PC-3 (cell line): ENCODE data around the gene PPT1. TPM values are rescaled to one million over a fixed set of nuclear protein-coding genes. Genes with fewer than 3 reads are reported as not detected.

Experiments used
- ATAC-seq: fragments of 200-7000 bp; cut with Tn5 transposase; 2 replicates; pipeline ENCODE4 v1.9.1; 2020; ENCODE audit warnings: mild to moderate bottlenecking, moderate library complexity
- BruUV-seq: library from RNA; stranded (reverse); fragments of 400-500 nt; replicated peaks from 2 replicates; lab custom pipeline; 2021; lab: Mats Ljungman, UMichigan
- CTCF ChIA-PET: fragments of 300-600 bp; sonication (Branson Sonifier 250); formaldehyde crosslinking; loops from one replicate; lab custom pipeline; 2022; ENCODE audit warnings: antibody characterized with exemption; lab: Charles Lee
- POLR2A ChIA-PET: fragments of 300-600 bp; sonication (Branson Sonifier 250); formaldehyde crosslinking; loops from one replicate; lab custom pipeline; 2022; ENCODE audit warnings: antibody characterized with exemption; ENCODE audit not compliant: unreplicated experiment; lab: Charles Lee
- DNase-seq: peaks from one replicate; pipeline ENCODE4 v3.0.0-alpha.2; 2015
- H2AFZ ChIP-seq: fragments of 300-600 bp; sonication (generic); 2 replicates; pipeline ENCODE4 v1.6.0; 2016; ENCODE audit warnings: antibody characterized with exemption, low read length
- H3F3A ChIP-seq: fragments of 300-600 bp; sonication (generic); one replicate; pipeline ENCODE4 v1.6.0; 2017; ENCODE audit warnings: antibody characterized with exemption, low read length, control low read depth, mild to moderate bottlenecking; ENCODE audit not compliant: unreplicated experiment
- H3K27ac ChIP-seq: fragments of 300-600 bp; sonication (generic); 2 replicates; pipeline ENCODE4 v1.5.1; 2016; ENCODE audit warnings: mild to moderate bottlenecking, low read length
- H3K27me3 ChIP-seq: fragments of 300-600 bp; sonication (generic); 2 replicates; pipeline ENCODE4 v1.6.1; 2016; ENCODE audit warnings: low read length, mixed read lengths
- H3K36me3 ChIP-seq: fragments of 300-600 bp; sonication (generic); 2 replicates; pipeline ENCODE4 v1.6.1; 2016; ENCODE audit warnings: low read depth, mixed run types, low read length, mixed read lengths
- H3K4me1 ChIP-seq: fragments of 300-600 bp; sonication (generic); 2 replicates; pipeline ENCODE4 v1.5.1; 2016; ENCODE audit warnings: low read length; ENCODE audit not compliant: insufficient read depth
- H3K4me2 ChIP-seq: fragments of 300-600 bp; sonication (generic); 2 replicates; pipeline ENCODE4 v1.6.0; 2016; ENCODE audit warnings: low read length
- H3K4me3 ChIP-seq: fragments of 300-600 bp; sonication (generic); 2 replicates; pipeline ENCODE4 v1.5.1; 2016; ENCODE audit warnings: mild to moderate bottlenecking, low read length, mixed read lengths
- H3K79me2 ChIP-seq: fragments of 300-600 bp; sonication (generic); 2 replicates; pipeline ENCODE4 v1.6.1; 2017; ENCODE audit warnings: low read length, mixed read lengths
- H3K9ac ChIP-seq: fragments of 300-600 bp; sonication (generic); 2 replicates; pipeline ENCODE4 v1.6.0; 2016; ENCODE audit warnings: mild to moderate bottlenecking, low read length
- H3K9me2 ChIP-seq: fragments of 300-600 bp; sonication (generic); replicated peaks from 2 replicates; pipeline ENCODE4 v1.6.1; 2016; ENCODE audit warnings: mixed run types, low read length, mixed read lengths
- H3K9me3 ChIP-seq: fragments of 300-600 bp; sonication (generic); 2 replicates; pipeline ENCODE4 v1.6.1; 2016; ENCODE audit warnings: low read length, mixed read lengths
- H4K20me1 ChIP-seq: fragments of 300-600 bp; sonication (generic); 2 replicates; pipeline ENCODE4 v1.6.1; 2016; ENCODE audit warnings: low read length, mixed read lengths
- EZH2 ChIP-seq: fragments of 300-600 bp; sonication (generic); IDR thresholded peaks from one replicate; pipeline ENCODE4 v1.6.1; 2017; ENCODE audit warnings: antibody characterized with exemption, mild to moderate bottlenecking, low read length; ENCODE audit not compliant: unreplicated experiment
- EZH2phosphoT487 ChIP-seq: fragments of 300-600 bp; sonication (generic); IDR thresholded peaks from 2 replicates; pipeline ENCODE4 v1.6.1; 2018; ENCODE audit warnings: mild to moderate bottlenecking, antibody characterized with exemption, low read length, borderline replicate concordance
- intact Hi-C: fragments of 100-400 bp; cut with micrococcal nuclease; formaldehyde crosslinking; loops from 2 replicates; pipeline ENCODE4 v1.9.0; 2023
- total RNA-seq: library from RNA; depleted of rRNA; stranded (reverse); fragments of >200 nt; gene quantifications from 2 replicates; pipeline ENCODE4 v1.2.3, GENCODE V29; 2014
- TF ChIP-seq, protein P1 (sequence below): fragments of 300-600 bp; sonication (generic); conservative IDR thresholded peaks from 2 replicates; pipeline ENCODE4 v1.5.1; 2017; ENCODE audit warnings: antibody characterized with exemption, low read depth, mild to moderate bottlenecking, low read length

Gene PPT1
- total RNA-seq, 1 experiment from 2014 or later: 72.9 TPM

- peaks cover 80% of the 10 kb centered on the region for H3K36me3 ChIP-seq
Observed at GRCh38 chr1:40064797-40065499, 32.1 kb downstream of the PPT1 start.

DNA sequence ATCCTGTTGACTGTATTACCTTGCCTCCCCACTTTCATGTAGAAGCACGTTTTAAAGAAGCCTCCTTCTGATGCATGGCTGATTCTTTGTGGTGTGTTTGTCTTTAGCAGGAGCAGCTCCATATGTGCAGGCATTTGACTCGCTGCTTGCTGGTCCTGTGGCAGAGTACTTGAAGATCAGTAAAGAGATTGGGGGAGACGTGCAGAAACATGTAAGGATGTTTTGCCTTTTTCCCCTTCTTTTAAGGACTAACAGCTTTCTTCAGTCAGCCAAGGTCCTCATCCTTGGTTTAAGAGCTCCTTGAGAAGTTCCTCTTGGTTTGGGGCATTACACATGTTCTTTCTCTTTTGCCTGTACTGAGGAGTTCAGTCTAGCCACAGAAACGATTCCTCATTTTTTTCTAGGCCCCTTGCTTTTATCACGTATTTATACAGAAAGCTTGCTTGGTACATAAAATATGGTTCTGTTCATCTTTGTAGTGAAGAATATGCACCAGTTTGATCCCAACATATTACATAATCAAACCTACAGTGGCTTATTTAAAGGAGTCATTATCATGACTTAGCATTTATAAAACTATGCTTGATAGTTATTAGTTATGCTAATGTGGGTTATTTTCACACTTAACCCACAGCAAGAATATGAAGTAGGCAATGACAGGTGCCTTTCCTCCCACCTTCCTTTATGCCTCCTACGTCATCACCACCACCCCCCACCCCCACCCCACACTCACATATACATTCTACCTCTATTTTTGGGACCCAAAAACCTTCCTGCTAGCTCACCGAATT, 36.9 kb downstream of the PPT1 start:
- DNase-seq (no peak), ATAC-seq (no peak)
- ChIA-PET CTCF (no interaction called here), POLR2A (no interaction called here)
- intact Hi-C loops: loop anchor here (2.0 to 10.0 kb wide), 2 partner anchors 19 to 185 kb away; partner anchors contain the start of genes CAP1 and TMCO2
- H3K36me3 ChIP-seq: peaks cover 47% of the 10 kb centered on the region
- H3K9me2 ChIP-seq: no peaks in the 10 kb centered on the region
- H3K27me3 ChIP-seq: no peaks in the 10 kb centered on the region
- H3K4me2 ChIP-seq: peak overlapping the region; percentile 50; the same call in 1 of the 2 replicates
- H3K4me3 ChIP-seq: no peak overlapping the region
- peaks cover 28% of the 10 kb centered on the region for H3K4me1 ChIP-seq
- TF ChIP-seq EZH2phosphoT487 (no peak), EZH2 (no peak)
- TF ChIP-seq, protein P1, sequence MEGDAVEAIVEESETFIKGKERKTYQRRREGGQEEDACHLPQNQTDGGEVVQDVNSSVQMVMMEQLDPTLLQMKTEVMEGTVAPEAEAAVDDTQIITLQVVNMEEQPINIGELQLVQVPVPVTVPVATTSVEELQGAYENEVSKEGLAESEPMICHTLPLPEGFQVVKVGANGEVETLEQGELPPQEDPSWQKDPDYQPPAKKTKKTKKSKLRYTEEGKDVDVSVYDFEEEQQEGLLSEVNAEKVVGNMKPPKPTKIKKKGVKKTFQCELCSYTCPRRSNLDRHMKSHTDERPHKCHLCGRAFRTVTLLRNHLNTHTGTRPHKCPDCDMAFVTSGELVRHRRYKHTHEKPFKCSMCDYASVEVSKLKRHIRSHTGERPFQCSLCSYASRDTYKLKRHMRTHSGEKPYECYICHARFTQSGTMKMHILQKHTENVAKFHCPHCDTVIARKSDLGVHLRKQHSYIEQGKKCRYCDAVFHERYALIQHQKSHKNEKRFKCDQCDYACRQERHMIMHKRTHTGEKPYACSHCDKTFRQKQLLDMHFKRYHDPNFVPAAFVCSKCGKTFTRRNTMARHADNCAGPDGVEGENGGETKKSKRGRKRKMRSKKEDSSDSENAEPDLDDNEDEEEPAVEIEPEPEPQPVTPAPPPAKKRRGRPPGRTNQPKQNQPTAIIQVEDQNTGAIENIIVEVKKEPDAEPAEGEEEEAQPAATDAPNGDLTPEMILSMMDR: no peak
- H3K9me3 ChIP-seq: no peaks in the 10 kb centered on the region
- no peaks in the 10 kb centered on the region for H3F3A ChIP-seq
- peak overlapping the region; percentile 66 for H3K27ac ChIP-seq
- H2AFZ ChIP-seq: no peak overlapping the region
- no TSS peak for BruUV-seq
- peaks cover 43% of the 10 kb centered on the region for H4K20me1 ChIP-seq
- peaks cover 32% of the 10 kb centered on the region for H3K79me2 ChIP-seq
- no peak overlapping the region for H3K9ac ChIP-seq

More at GRCh38 chr1:40064797-40065499, 32.1 kb downstream of the PPT1 start:
- ChIA-PET POLR2A (no interaction called here), CTCF (no interaction called here)
- Histone ChIP-seq H3K79me2 (no peaks in the 10 kb centered on the region; the same call in 1 of the 2 replicates), H3K4me3 (no peak overlapping the region), H3K27ac (no peak overlapping the region), H3K27me3 (no peaks in the 10 kb centered on the region), H3K9me3 (no peaks in the 10 kb centered on the region), H3K4me1 (peaks cover 9% of the 10 kb centered on the region), H3K9ac (no peak overlapping the region), H4K20me1 (peaks cover 4% of the 10 kb centered on the region), H3K9me2 (no peaks in the 10 kb centered on the region), H3K4me2 (no peak overlapping the region), H2AFZ (no peak overlapping the region), H3F3A (no peaks in the 10 kb centered on the region)
- DNase-seq (no peak), ATAC-seq (no peak)
- TF ChIP-seq EZH2phosphoT487 (no peak), EZH2 (no peak)
- TF ChIP-seq, protein P1: no peak
- intact Hi-C loops: no loop called here
- BruUV-seq: no TSS peak
